ENCODE data around the gene DYSF.

Gene DYSF

GRCh38 chr2:71409611-71410010 is 43.8 kb upstream of the DYSF start:
- Histone ChIP-seq H3K36me3 (ENCODE audit: control insufficient read depth in 2 of 2, insufficient read depth in 1 of 2, low read length in 2 of 2) (peaks cover 48 to 52% of the 10 kb centered on the region in 2 experiments), H3K4me3 (ENCODE audit: low read depth, low read length) (no peak overlapping the region), H3K27ac (ENCODE audit: extremely low read depth, low read depth, low read length) (no peak overlapping the region), H3K9me3 (ENCODE audit: control insufficient read depth, insufficient read depth, low read depth, low read length) (no peaks in the 10 kb centered on the region), H3K4me1 (ENCODE audit: control insufficient read depth, insufficient read depth, low read length) (no peaks in the 10 kb centered on the region)
- CTCF ChIA-PET: no interaction called here
- TF ChIP-seq ZNF624 (tag by site-specific recombination; IDR thresholded peaks at IDR 0.05) (no peak), ZNF560 (tag by site-specific recombination; IDR thresholded peaks at IDR 0.05; ENCODE audit: borderline replicate concordance) (no peak), ZNF658 (tag by site-specific recombination; IDR thresholded peaks at IDR 0.05) (no peak), ZNF791 (tag by site-specific recombination; IDR thresholded peaks at IDR 0.05) (no peak), TCF7L2 (IDR thresholded peaks at IDR 0.05; ENCODE audit: borderline replicate concordance, low read depth, low read length) (no peak), GLIS2 (tag by site-specific recombination; IDR thresholded peaks at IDR 0.05) (no peak), ZNF792 (tag by site-specific recombination; IDR thresholded peaks at IDR 0.05) (no peak), ZNF561 (tag by site-specific recombination; IDR thresholded peaks at IDR 0.05; ENCODE audit: borderline replicate concordance) (no peak), BCL11B (tag by site-specific recombination; IDR thresholded peaks at IDR 0.05; ENCODE audit: low read depth) (no peak), ZNF350 (tag by site-specific recombination; IDR thresholded peaks at IDR 0.05) (no peak), ZSCAN23 (tag by site-specific recombination; IDR thresholded peaks at IDR 0.05) (no peak), ZFHX2 (tag by site-specific recombination; conservative IDR thresholded peaks at IDR 0.05) (no peak)
- POLR2A ChIA-PET: no interaction called here

- Histone ChIP-seq H3K9me3 (ENCODE audit: control insufficient read depth, insufficient read depth, low read depth, low read length) (no peaks in the 10 kb centered on the region), H3K4me1 (ENCODE audit: control insufficient read depth, insufficient read depth, low read length) (no peaks in the 10 kb centered on the region), H3K4me3 (ENCODE audit: low read depth, low read length) (no peak overlapping the region), H3K27ac (ENCODE audit: extremely low read depth, low read depth, low read length) (no peak overlapping the region), H3K36me3 (ENCODE audit: control insufficient read depth in 2 of 2, insufficient read depth in 1 of 2, low read length in 2 of 2) (peaks cover 39 to 42% of the 10 kb centered on the region in 2 experiments)
- POLR2A ChIA-PET: no interaction called here
- TF ChIP-seq SP7 (tag by site-specific recombination; IDR thresholded peaks at IDR 0.05): no peak
- no peak for TF ChIP-seq ZFP41 (tag by site-specific recombination; IDR thresholded peaks at IDR 0.05; ENCODE audit: borderline replicate concordance)
- TF ChIP-seq ZSCAN18 (tag by site-specific recombination; IDR thresholded peaks at IDR 0.05): no peak
- TF ChIP-seq PRDM4 (tag by site-specific recombination; IDR thresholded peaks at IDR 0.05): no peak
- TF ChIP-seq ZNF561 (tag by site-specific recombination; IDR thresholded peaks at IDR 0.05; ENCODE audit: borderline replicate concordance): no peak
- TF ChIP-seq ZNF580 (tag by site-specific recombination; IDR thresholded peaks at IDR 0.05): no peak
- no peak for TF ChIP-seq ZNF2 (tag by site-specific recombination; IDR thresholded peaks at IDR 0.05)
- no peak for TF ChIP-seq ZFP37 (tag by site-specific recombination; IDR thresholded peaks at IDR 0.05)
- TF ChIP-seq ZBTB8A (tag by site-specific recombination; IDR thresholded peaks at IDR 0.05): no peak
- TF ChIP-seq KLF9 (tag by site-specific recombination; IDR thresholded peaks at IDR 0.05; ENCODE audit: low read depth): no peak
- CTCF ChIA-PET: no interaction called here
Measured at GRCh38 chr2:71410696-71411095, 42.7 kb upstream of the DYSF start.

Data from HEK293 (cell line).